Measurements from ENCODE around the gene PDLIM3.

DNA sequence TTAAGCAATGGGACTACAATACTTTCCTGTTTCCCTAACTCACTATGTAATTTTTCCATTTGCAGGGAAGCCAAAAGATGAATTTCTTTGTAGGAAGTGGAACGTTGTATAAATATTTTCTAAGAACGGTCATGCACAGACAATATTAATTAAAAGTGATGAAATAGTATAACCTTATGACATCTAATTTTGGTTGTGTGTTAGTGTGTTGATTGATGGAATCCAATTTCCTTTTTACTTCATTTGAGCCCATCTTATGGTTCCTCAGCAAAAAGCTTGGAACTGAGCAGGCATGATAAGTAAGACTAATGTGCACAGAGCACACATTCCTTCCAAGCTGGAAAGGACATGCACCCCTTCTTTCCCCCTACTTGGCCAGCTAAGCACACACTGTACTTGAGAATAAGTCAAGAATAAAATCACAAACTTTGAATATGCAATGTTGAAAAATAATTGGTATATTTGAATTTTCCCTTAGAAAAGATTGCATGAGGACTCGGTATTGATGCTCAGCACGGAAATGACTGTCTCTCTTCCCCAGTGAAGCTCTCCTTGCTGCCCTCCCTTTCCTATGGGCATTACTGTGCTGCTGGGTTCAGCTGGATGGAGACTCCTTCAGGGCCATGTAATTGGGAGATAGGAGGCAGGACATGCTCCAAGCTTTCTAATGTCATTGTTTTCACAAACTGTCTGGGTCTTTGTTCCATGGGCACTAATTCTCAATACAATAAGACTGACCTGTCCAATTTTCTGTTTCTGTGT is 19.2 kb upstream of the PDLIM3 start:
- TF ChIP-seq, protein P1, sequence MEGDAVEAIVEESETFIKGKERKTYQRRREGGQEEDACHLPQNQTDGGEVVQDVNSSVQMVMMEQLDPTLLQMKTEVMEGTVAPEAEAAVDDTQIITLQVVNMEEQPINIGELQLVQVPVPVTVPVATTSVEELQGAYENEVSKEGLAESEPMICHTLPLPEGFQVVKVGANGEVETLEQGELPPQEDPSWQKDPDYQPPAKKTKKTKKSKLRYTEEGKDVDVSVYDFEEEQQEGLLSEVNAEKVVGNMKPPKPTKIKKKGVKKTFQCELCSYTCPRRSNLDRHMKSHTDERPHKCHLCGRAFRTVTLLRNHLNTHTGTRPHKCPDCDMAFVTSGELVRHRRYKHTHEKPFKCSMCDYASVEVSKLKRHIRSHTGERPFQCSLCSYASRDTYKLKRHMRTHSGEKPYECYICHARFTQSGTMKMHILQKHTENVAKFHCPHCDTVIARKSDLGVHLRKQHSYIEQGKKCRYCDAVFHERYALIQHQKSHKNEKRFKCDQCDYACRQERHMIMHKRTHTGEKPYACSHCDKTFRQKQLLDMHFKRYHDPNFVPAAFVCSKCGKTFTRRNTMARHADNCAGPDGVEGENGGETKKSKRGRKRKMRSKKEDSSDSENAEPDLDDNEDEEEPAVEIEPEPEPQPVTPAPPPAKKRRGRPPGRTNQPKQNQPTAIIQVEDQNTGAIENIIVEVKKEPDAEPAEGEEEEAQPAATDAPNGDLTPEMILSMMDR (conservative IDR thresholded peaks at IDR 0.05; ENCODE audit: low read depth in 2 of 2), result no peak
- no peak for TF ChIP-seq POLR2AphosphoS5 (IDR thresholded peaks at IDR 0.05; ENCODE audit: low read depth)
- TF ChIP-seq EZH2phosphoT487 (IDR thresholded peaks at IDR 0.05; ENCODE audit: unreplicated experiment), result no peak
- TF ChIP-seq ZNF114 (CRISPR knock-in tag; IDR thresholded peaks at IDR 0.05), result no peak
- TF ChIP-seq EZH2 (IDR thresholded peaks at IDR 0.05; ENCODE audit: low read depth, unreplicated experiment), result no peak
- TF ChIP-seq, protein P2, sequence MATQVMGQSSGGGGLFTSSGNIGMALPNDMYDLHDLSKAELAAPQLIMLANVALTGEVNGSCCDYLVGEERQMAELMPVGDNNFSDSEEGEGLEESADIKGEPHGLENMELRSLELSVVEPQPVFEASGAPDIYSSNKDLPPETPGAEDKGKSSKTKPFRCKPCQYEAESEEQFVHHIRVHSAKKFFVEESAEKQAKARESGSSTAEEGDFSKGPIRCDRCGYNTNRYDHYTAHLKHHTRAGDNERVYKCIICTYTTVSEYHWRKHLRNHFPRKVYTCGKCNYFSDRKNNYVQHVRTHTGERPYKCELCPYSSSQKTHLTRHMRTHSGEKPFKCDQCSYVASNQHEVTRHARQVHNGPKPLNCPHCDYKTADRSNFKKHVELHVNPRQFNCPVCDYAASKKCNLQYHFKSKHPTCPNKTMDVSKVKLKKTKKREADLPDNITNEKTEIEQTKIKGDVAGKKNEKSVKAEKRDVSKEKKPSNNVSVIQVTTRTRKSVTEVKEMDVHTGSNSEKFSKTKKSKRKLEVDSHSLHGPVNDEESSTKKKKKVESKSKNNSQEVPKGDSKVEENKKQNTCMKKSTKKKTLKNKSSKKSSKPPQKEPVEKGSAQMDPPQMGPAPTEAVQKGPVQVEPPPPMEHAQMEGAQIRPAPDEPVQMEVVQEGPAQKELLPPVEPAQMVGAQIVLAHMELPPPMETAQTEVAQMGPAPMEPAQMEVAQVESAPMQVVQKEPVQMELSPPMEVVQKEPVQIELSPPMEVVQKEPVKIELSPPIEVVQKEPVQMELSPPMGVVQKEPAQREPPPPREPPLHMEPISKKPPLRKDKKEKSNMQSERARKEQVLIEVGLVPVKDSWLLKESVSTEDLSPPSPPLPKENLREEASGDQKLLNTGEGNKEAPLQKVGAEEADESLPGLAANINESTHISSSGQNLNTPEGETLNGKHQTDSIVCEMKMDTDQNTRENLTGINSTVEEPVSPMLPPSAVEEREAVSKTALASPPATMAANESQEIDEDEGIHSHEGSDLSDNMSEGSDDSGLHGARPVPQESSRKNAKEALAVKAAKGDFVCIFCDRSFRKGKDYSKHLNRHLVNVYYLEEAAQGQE (IDR thresholded peaks at IDR 0.05; ENCODE audit: unreplicated experiment), result no peak
- no peak for TF ChIP-seq CREB1 (CRISPR knock-in tag; IDR thresholded peaks at IDR 0.05; ENCODE audit: low read depth)
- TF ChIP-seq STAT1 (IDR thresholded peaks at IDR 0.05; ENCODE audit: unreplicated experiment), result no peak
- TF ChIP-seq, protein P3, sequence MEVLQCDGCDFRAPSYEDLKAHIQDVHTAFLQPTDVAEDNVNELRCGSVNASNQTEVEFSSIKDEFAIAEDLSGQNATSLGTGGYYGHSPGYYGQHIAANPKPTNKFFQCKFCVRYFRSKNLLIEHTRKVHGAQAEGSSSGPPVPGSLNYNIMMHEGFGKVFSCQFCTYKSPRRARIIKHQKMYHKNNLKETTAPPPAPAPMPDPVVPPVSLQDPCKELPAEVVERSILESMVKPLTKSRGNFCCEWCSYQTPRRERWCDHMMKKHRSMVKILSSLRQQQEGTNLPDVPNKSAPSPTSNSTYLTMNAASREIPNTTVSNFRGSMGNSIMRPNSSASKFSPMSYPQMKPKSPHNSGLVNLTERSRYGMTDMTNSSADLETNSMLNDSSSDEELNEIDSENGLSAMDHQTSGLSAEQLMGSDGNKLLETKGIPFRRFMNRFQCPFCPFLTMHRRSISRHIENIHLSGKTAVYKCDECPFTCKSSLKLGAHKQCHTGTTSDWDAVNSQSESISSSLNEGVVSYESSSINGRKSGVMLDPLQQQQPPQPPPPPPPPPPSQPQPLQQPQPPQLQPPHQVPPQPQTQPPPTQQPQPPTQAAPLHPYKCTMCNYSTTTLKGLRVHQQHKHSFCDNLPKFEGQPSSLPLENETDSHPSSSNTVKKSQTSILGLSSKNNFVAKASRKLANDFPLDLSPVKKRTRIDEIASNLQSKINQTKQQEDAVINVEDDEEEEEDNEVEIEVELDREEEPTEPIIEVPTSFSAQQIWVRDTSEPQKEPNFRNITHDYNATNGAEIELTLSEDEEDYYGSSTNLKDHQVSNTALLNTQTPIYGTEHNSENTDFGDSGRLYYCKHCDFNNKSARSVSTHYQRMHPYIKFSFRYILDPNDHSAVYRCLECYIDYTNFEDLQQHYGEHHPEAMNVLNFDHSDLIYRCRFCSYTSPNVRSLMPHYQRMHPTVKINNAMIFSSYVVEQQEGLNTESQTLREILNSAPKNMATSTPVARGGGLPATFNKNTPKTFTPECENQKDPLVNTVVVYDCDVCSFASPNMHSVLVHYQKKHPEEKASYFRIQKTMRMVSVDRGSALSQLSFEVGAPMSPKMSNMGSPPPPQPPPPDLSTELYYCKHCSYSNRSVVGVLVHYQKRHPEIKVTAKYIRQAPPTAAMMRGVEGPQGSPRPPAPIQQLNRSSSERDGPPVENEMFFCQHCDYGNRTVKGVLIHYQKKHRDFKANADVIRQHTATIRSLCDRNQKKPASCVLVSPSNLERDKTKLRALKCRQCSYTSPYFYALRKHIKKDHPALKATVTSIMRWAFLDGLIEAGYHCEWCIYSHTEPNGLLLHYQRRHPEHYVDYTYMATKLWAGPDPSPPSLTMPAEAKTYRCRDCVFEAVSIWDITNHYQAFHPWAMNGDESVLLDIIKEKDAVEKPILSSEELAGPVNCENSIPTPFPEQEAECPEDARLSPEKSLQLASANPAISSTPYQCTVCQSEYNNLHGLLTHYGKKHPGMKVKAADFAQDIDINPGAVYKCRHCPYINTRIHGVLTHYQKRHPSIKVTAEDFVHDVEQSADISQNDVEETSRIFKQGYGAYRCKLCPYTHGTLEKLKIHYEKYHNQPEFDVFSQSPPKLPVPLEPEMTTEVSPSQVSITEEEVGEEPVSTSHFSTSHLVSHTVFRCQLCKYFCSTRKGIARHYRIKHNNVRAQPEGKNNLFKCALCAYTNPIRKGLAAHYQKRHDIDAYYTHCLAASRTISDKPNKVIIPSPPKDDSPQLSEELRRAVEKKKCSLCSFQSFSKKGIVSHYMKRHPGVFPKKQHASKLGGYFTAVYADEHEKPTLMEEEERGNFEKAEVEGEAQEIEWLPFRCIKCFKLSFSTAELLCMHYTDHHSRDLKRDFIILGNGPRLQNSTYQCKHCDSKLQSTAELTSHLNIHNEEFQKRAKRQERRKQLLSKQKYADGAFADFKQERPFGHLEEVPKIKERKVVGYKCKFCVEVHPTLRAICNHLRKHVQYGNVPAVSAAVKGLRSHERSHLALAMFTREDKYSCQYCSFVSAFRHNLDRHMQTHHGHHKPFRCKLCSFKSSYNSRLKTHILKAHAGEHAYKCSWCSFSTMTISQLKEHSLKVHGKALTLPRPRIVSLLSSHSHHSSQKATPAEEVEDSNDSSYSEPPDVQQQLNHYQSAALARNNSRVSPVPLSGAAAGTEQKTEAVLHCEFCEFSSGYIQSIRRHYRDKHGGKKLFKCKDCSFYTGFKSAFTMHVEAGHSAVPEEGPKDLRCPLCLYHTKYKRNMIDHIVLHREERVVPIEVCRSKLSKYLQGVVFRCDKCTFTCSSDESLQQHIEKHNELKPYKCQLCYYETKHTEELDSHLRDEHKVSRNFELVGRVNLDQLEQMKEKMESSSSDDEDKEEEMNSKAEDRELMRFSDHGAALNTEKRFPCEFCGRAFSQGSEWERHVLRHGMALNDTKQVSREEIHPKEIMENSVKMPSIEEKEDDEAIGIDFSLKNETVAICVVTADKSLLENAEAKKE (CRISPR knock-in tag; IDR thresholded peaks at IDR 0.05), result no peak
- TF ChIP-seq, protein P4, sequence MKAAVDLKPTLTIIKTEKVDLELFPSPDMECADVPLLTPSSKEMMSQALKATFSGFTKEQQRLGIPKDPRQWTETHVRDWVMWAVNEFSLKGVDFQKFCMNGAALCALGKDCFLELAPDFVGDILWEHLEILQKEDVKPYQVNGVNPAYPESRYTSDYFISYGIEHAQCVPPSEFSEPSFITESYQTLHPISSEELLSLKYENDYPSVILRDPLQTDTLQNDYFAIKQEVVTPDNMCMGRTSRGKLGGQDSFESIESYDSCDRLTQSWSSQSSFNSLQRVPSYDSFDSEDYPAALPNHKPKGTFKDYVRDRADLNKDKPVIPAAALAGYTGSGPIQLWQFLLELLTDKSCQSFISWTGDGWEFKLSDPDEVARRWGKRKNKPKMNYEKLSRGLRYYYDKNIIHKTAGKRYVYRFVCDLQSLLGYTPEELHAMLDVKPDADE (IDR thresholded peaks at IDR 0.05), result no peak

Data from GM23338 (cell line).